Measurements from ENCODE around the gene S100A9. TPM values are rescaled to one million over a fixed set of nuclear protein-coding genes. Genes with fewer than 3 reads are reported as not detected.
"Not testable (repeated sequence)": the region's sequence is repeated elsewhere in the genome, so short reads cannot be mapped to it uniquely, and the experiment has no call there.

The S100A9 gene
- total RNA-seq, 1 donor from 2014 or later: not detected

DNA sequence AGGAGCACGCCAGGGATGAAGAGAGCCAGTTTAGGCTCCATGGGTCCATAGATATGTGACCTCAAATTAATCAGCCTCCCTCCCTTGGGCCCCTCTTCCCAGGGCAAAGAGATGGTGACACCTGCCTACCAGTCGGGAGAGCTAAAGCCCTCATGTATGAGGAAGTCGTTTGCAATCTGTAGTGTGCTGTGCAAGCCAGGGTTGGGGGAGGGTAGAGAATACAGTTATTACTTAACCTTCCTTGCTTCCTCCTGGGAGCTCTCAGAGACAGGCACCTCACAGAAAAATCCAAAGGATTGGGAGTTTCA, 13.0 kb upstream of the S100A9 start:
- intact Hi-C loops (cut with micrococcal nuclease): no loop called here

DNA sequence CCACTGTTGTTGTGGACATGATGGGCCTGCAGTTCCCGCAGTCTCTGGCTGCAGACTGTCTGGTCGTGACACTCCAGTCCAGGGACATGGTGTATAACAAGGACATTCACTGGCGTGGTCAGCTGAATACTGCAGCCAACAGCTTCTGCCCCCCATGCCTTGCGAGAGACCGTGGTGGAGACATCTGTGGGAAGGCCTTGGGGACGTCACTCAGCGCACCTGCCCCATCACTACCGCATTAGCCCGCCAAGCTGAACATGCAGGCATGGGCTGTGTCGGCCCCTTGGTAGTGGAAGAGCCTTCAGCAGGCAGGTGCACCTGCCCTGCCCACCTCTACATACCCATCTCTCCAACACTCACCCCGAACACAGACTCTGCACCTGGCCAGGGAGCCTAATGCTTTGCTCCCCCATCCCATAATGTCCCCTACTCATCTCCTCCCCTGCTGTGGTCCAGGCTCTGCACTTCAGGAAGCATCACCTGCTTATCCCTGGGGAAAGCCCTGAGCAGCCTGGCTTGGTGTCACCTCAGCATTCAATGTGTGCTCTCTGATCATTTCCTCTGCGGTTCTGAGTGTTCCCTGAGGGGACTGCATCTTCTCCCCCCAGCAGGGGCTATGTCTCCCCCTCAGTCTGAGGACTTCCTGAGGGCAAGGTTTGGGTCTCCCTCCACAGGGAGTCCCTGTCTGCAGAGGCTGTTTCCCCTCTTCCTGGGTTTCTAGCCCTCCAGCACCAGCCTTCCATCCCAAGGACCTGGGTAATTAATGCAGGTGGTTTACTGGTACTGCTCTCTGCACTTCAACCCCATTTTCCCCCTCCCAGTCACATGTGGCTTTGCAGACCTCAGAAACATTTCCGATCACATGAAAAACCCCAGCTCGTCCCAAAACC, 12.2 kb upstream of the S100A9 start:
- intact Hi-C loops (cut with micrococcal nuclease): no loop called here

DNA sequence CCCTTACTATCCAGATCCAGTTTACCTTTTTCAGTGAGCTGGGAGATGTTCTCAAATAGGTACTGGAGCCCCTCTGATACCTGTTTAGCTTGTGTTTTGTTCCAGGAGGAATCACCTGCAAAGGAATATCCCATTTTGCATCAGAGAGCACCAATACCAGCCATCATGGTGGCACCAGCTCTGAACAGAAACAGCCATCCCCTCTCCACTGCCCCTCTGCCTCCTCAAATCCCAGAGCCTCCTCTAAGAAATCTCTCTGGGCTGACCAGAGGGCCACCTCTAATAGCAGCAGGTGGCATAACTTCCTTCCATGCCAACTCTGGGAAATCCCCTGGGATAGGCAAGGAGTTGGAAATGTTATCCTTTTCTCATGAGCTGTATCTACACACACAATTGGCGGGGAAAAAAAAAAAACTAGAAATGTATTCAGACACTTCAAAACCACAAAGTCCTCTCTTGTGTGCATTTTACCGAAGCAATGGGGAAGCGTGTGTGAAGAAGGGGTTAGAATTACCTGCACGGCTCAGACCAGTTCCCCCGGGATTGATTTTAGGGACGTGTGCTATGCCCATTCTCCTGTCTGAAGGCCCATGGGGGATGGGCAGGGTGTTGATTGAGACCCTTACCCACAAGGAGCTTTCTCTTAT, 11.5 kb upstream of the S100A9 start:
- intact Hi-C loops (cut with micrococcal nuclease): no loop called here

DNA sequence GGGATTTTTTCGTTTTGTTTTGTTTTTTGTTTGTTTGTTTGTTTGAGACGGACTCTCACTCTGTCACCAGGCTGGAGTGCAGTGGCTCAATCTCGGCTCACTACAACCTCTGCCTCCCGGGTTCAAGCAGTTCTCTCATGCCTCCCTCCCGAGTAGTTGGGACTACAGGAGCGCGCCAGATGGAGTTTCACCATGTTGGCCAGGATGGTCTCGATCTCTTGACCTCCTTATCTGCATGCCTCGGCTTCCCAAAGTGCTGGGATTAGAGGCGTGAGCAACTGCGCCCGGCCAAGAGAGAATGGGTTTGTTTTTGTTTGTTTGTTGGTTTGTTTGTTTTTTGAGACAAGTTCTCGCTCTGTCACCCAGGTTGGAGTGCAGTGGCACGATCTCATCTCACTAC, 10.6 kb upstream of the S100A9 start:
- intact Hi-C loops (cut with micrococcal nuclease): not testable (repeated sequence)

DNA sequence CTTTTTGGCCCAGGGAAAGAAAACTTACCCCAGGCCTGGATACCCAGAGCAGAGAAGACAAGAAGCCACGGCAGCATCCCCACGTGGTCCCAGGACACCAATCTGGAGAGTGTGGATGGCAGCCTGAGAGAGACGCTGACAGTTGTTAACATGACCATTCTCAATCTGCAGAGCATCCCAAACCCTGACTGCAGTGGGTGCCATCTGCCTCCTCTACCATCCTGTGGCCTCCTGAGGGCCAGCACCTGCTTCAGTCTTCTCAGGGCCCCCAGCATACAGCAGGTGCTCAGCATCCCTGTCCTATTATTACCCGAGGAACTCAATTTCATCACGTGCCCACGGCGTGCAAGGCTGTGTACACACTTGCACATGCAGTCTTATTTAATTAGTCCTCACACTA, 9.8 kb upstream of the S100A9 start:
- intact Hi-C loops (cut with micrococcal nuclease): no loop called here

DNA sequence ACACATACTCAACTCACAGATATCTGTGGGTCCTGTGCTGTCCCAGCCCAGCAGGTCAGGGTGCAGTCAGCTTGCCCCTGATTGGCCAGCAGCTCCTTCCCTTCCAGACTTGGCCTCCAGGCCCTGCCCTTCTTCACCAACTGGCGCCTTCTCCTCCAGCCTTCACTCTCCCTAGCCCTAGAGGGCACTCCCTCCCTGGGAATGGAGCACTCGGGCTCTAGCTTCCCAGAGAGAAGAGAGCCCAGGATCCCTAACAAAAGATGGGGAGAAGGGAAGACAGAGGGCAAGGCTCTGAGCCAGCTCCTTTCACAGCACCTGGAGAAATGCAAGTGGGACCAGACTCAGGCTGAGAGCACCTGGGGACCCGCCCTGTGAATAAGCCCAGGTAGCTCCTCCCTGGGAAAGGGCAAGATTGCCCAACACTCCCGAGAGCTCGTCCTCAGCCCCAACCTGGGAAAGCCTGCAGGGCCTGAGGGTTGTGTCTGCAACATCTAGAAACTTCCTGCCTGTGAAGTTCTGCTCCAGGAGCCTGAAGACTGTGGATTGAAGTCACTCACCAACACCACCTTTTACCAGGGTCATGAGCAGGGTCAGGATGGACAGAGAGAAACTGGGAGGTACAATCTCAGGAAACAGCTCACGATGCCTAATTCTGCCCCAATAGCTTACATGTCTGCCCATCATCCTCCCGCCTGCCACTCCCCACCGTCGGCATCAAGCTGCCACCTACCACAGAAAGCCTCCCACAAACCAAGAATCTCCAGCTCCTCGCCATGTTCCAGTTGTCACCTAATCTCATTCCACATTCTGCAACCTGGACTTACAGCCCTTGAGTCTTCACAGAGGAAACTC, 8.9 kb upstream of the S100A9 start, which contains the start of gene PGLYRP4:
Gene PGLYRP4 (minus strand): TSS at position 331 of the 852 bp plus-strand sequence. CDS start 909 bp downstream, outside the sequence.
- intact Hi-C loops (cut with micrococcal nuclease): no loop called here

DNA sequence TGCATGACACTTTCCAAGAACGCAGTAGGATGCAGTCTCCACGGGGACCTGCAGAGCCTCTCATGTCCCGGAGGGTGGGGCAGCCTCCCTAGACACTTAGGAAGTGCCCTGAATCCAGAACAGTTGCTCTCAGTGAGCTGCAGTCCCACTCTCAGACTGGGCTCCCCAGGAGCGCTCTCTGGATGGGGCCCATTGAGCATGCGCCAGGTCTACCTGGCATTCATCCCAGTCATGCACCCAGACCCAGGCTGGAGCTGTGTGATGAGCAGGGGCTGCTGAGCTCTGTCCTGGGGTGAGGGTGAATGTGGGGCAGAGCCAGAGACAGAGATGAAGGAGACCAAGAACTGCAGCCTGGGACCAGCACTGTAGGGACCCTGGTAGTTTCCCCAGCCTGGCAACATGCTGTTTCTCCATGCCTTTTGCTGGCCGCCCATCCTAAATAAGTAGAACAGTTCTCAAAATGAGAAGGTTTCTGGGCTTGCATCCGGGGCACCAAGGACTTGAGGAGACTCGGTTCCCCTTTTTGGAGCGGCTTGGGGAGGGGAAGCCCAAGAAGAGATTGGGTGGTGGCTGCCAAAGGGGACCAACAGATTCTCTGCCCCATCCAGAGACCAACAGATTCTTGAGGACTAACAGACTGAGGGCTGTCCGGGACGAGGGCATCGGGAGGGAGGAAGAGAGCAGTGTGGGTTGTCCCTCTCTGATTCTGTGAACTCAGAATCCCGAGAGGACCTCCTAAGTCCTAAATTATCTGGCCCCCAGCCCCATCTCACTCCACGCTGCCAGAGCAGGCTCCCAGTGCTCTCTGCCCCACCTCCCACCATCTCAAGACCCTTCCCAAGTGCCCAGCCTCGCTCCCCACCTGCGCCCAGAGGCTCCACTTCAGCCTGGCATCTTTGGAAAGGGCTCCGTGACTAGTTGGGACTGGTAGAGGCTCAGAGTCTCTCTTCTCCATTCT, 8.0 kb upstream of the S100A9 start:
- intact Hi-C loops (cut with micrococcal nuclease): no loop called here

DNA sequence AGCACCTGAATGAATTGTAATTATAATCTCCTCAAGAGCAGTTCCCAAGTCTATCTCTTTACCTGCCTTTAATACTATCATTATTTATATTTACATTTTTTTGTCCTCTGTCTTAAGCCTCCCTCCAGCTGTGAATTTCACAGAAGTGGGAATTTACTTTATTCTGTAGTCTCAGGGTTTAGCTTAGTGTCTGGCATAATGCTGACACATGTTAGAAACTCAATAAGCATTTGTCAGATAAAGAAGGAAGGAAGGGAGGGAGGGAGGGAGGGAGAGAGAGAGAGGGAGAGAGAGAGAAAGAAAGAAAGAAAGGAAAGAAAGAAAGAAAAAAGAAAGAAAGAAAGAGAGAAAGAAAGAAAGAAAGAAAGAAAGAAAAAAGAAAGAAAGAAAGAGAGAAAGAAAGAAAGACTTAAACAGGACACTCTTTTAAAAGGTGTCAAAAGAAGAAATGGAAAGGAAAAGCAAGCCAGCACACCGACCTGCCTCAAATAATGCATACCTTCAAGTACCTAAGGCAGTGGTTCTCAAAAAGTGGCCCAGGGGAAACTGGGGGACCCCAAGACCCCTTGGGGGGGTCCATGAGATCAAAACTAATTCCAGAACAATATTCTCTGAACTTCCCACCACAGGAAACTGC, 7.2 kb upstream of the S100A9 start:
- intact Hi-C loops (cut with micrococcal nuclease): no loop called here

DNA sequence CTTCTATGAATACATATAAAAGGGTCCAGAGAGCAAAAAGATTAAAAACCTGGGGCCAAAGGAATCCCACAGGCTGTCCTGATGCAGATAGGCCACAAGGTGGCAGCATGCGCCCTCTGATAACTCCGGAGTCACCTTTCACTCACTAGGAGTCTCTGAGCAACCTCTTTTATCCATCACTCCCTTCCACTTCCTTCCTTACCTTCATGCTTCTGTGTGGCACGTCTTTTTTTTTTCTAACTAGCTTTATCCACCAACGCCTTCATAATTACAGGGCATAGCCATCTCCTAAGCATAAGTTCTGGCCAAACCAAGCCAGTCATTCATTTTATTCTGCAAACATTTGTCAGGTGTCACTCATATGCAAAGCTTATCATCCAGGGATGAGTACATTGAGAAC, 5.1 kb upstream of the S100A9 start:
- intact Hi-C loops (cut with micrococcal nuclease): loop anchor here (1.0 kb wide), 2 partner anchors 52 to 143 kb away; no protein-coding TSS in a partner anchor

DNA sequence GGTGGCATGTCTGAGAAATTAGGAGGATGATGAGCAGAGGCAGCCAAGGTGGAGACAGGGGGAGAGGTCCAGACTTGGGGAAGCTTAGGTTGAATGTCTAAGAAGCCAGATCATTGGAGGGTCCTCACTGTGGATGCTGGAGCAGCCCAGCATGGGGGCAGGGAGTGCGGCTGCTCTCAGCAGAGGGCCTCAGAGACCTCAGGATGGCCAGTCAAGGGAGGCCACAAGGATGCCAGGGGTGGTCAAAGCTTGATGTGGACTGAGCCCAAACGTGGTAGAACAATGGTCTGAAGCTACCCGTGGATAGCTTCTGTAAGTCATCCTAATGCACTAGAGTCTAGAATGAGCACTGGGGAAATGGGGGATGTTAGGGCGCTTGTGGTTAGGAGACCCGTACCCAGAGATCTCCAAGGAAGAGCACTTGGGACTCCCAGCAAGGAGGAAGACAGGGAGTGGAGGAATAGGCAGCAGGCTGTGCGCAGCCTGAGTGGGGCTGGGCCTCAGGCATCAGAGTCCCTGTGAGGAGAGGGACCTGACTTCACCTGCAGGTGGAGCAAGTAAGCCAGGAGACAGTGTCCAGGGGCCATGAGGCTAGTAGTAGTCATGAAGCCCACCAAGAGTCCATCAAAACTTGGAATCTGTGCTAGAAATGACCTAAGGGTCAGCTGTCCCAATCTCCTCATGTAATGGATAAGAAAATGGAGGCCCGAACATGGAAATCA, 4.3 kb upstream of the S100A9 start:
- intact Hi-C loops (cut with micrococcal nuclease): no loop called here

DNA sequence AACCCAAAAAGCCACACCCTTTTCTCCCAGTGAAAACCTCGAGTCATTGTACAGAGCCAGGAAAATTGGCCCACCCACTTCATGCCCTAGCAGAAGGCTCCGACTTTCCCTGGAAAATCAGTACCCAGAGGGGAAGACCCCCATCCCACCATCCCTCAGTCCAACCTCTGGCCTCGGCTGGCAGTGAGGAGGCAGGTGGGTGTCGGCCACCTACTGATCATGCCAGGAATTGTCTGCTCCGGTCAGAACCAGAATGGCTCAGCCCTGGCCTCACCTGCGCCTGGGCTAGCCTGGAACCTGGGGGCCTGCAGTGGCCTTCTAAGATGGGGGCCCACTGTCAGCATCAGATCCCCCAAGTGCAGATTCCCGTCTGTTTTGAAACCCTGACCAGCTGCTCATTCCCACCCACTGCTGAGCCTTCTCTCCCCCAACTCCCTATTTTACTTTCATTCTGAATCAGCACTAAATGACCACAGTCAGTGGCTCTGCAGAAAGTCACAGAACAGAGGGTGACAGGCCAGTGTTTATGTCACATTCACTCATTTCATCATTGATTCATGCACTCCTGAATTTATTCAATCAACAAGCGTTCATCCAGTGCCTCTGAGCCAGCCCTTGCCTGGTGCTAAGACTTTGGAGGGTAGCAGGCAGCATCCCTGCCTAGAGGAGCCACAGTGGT, 3.0 kb upstream of the S100A9 start:
- intact Hi-C loops (cut with micrococcal nuclease): no loop called here

DNA sequence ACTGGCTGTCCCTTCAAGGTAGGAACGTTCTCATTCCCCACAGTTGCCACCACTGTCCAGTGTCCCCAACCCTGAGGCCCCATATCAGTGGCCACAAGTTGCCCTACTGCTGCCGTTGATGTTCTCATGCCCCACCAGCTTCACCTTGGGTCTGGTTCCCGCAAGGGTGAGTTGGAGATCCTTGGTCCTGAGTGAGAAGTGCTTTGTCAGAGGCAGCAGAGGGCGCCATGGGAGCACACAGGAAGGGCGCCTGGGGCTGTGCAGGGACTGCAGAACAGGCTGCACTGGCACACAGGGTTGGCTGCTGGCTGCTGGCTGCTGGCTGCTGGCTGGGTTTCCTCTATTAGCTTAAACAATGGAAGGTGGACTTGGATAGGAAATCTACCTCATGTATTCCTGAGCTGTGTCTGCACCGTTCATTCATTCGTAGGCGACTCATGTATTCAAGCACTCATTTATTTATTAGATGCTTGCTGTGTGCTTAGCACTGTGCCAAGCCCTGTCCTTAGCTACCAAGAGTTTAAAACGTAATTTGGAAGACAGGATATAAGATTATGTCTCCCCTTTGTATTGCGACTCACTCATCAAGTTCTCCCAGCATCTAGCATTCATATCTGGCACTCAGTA, 2.1 kb upstream of the S100A9 start:
- intact Hi-C loops (cut with micrococcal nuclease): no loop called here

DNA sequence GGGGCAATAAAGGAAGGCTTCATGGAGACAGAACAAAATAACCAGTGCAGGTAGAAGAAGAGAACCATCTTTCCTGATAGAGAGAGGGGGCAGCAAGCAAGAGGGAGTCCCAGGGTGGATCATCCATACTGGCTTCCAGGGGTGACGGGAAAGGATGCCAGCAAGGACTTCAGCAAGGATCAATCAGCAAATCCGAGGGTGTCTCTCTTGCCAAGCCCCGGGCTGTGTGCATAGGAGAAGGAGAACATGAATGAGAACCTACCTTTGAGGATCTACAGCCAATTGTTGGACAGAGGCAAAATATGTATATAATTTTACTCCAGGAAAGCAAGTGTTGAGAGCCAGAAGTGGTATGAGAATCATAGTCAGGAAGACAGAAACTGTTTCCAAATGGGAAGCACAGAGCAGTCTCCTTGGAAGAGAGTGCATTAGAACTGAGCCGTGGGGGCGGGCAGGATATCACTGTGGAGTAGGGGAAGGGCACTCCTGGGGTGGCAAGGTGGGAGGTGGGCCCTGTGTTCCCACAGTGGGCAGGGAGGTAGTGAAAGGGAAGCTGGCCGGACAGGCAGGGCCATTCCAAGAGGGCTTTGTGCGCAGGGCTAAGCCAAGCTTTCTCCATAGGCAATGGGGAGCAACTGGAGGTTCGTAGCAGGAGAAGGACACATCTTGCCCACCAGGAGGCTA, 1.1 kb upstream of the S100A9 start:
- intact Hi-C loops (cut with micrococcal nuclease): no loop called here

DNA sequence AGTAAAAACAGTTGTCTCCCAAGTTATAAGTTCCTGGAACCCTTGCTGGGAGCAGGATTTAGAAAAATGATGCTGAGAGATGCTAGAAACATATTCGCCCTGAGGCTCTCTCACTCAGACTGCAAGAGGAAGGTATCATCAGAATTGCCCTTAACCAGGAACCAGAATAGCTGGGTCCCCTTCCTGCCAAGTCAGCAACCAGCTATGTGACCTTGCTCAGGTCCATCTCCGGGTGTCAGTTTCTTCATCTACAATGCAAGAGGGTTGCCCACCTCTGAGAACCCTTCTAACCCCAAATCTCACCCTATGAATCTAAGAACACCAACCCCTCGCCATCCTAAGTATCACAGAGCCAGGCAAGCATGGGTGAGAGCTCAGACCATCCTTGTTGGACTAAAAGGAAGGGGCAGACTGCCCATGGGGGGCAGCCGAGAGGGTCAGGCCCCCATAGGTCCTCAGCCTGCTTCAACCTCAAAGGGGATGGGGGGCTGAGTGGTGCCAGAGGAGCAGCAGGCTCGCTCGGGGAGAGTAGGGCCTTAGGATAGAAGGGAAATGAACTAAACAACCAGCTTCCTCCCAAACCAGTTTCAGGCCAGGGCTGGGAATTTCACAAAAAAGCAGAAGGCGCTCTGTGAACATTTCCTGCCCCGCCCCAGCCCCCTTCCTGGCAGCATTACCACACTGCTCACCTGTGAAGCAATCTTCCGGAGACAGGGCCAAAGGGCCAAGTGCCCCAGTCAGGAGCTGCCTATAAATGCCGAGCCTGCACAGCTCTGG, 390 bp upstream of the S100A9 start:
- intact Hi-C loops (cut with micrococcal nuclease): no loop called here

DNA sequence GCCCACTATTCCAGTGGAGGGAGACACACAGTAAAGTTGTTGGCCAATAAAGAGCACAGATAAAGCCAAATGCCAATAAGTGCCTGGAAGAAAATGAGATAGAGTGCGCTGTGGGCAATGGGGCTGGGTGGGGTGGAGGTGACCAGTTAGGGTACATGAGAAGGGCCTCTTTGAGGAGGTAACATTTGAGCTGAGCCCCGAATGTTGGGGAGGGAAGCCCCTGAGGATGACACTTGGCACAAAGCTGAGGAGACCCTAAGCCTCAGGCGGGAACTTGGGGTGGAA, 979 bp downstream of the S100A9 start:
- intact Hi-C loops (cut with micrococcal nuclease): no loop called here

DNA sequence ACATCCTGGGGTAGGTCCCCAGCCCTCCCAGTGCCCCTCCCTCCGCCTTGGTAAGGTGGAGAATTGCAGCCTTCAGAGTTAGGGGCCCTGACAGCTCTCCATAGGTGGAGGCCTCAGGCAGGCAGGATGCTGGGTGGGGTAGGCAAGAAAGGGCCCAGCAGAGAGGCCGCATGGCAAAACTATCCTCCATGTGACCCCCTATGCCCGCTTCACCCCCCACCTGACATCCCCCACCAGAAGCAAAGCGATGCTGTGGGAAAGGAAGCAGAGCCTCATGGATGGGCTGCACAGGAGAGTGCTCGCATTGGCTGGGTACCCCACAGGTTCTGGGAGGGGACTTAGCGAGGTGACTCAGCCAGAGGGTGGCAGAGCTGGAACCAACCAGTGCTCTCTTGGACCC, 1.6 kb downstream of the S100A9 start:
- intact Hi-C loops (cut with micrococcal nuclease): no loop called here

DNA sequence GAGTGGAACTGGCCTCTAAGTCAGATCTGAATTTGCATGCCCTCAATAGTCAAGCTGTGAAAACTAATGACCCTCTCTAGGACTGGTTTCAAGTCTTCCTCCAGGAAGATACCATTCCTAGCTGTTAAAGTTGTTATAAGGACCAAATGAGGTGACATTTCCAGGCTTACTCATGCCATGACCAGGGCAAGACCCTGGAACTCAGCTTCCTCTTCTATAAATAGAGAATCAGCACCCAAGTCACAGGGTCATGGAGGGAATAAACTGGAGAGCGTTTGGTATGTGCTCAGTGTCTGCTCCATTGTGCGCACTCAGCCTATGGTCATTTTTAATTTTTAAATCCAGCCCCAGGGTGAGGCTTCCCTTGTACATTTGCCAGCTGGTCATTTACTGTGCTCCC, 2.5 kb downstream of the S100A9 start:
- intact Hi-C loops (cut with micrococcal nuclease): no loop called here
